Left lung (tissue), 10 donors: ENCODE measurements around the gene SAMD14. TPM values are rescaled to one million over a fixed set of nuclear protein-coding genes. Genes with fewer than 3 reads are reported as not detected.

Experiments
- ATAC-seq: fragments of 200-7000 bp; cut with Tn5 transposase; one replicate; pipeline ENCODE4 v1.9.1; 2020; ENCODE audit warnings: moderate library complexity
- DNase-seq, 4 donors: peaks; one replicate each; pipeline ENCODE4 v3.0.0-alpha.2; 2013 to 2020
- H3K27ac ChIP-seq, 2 donors: fragments of 200-600 bp; sonication (generic) in 1 of 2; one replicate each; pipeline versions ENCODE4 v1.5.0 to v1.8.0; 2020 to 2021
- H3K27me3 ChIP-seq, 2 donors: fragments of 200-600 bp; sonication (generic) in 1 of 2; one replicate each; pipeline versions ENCODE4 v1.5.0 to v1.8.0; 2020 to 2021
- H3K36me3 ChIP-seq, 2 donors: fragments of 200-600 bp; sonication (generic) in 1 of 2; one replicate each; pipeline versions ENCODE4 v1.5.0 to v1.8.0; 2020 to 2021
- H3K4me1 ChIP-seq, 2 donors: fragments of 200-600 bp; one replicate each; pipeline ENCODE4 v1.8.0; 2021
- H3K4me3 ChIP-seq, 2 donors: fragments of 200-600 bp; sonication (generic) in 1 of 2; one replicate each; pipeline versions ENCODE4 v1.5.0 to v1.8.0; 2020 to 2021; ENCODE audit warnings: mild to moderate bottlenecking in 1 of 2
- H3K9me3 ChIP-seq, 2 donors: fragments of 200-600 bp; sonication (generic) in 1 of 2; one replicate each; pipeline versions ENCODE4 v1.5.0 to v1.8.0; 2020 to 2021
- intact Hi-C, 2 donors: fragments of 100-400 bp; cut with DNase I; formaldehyde crosslinking; loops; one replicate each; pipeline versions ENCODE4 v1.11.2 to v1.14.2; 2022
- polyA plus RNA-seq, 6 donors: library from polyadenylated mRNA; unstranded; fragments of 120-200 nt; gene quantifications; one replicate each; pipeline ENCODE4 v1.2.1, GENCODE V29; 2013; ENCODE audit not compliant: insufficient read length in 6 of 6
- total RNA-seq, 2 donors: library from RNA; stranded (reverse); fragmentation: NEBNext Ultra II Directional; extraction: Animal tissue kit (Norgen Biotek cat#: 25700); gene quantifications; one replicate each; pipeline ENCODE4 v1.2.1, GENCODE V29; 2021
- TF ChIP-seq, protein P1 (sequence below), 2 donors: fragments of 200-600 bp; sonication (generic) in 1 of 2; IDR thresholded peaks; one replicate each; pipeline versions ENCODE4 v1.5.0 to v1.8.0; 2021; ENCODE audit warnings: antibody characterized with exemption in 2 of 2
- donor health status: DM: no; HTN: yes; CAD: no.
- donor health status: DM: no; HTN: no; CAD: no.

Gene SAMD14
- total and polyA plus RNA-seq, 8 donors, result 8.4 to 21.6 (median 15.8) TPM

DNA sequence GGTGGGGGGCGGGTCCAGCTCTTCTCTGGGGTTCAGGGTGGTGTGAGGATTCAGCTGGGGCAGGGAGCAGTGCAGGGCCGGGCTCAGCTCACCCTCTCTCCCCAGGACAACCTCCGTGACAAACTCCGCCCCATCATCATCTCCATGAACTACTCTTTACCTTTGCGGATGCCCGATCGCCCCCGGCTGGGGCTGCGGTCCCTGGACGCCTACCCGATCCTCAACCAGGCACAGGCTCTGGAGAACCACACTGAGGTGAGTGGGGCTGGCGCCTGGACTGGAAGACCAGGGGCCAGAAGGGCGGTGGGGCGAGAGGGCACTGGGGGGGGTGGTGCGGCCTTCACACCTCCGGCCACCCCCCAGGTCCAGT, 53.8 kb downstream of the SAMD14 start:
- Histone ChIP-seq H3K4me3 (no peak overlapping the region), H3K4me1 (no peaks in the 10 kb centered on the region), H3K27me3 (no peaks in the 10 kb centered on the region), H3K27ac (no peak overlapping the region), H3K9me3 (peaks cover 0 to 4% of the 10 kb centered on the region in 2 donors), H3K36me3 (peaks cover 0 to 92% of the 10 kb centered on the region in 2 donors)
- no peak for ATAC-seq
- intact Hi-C loops, result no loop called here
- TF ChIP-seq, protein P1, sequence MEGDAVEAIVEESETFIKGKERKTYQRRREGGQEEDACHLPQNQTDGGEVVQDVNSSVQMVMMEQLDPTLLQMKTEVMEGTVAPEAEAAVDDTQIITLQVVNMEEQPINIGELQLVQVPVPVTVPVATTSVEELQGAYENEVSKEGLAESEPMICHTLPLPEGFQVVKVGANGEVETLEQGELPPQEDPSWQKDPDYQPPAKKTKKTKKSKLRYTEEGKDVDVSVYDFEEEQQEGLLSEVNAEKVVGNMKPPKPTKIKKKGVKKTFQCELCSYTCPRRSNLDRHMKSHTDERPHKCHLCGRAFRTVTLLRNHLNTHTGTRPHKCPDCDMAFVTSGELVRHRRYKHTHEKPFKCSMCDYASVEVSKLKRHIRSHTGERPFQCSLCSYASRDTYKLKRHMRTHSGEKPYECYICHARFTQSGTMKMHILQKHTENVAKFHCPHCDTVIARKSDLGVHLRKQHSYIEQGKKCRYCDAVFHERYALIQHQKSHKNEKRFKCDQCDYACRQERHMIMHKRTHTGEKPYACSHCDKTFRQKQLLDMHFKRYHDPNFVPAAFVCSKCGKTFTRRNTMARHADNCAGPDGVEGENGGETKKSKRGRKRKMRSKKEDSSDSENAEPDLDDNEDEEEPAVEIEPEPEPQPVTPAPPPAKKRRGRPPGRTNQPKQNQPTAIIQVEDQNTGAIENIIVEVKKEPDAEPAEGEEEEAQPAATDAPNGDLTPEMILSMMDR (IDR thresholded peaks at IDR 0.05), result no peak
- no peak for DNase-seq

DNA sequence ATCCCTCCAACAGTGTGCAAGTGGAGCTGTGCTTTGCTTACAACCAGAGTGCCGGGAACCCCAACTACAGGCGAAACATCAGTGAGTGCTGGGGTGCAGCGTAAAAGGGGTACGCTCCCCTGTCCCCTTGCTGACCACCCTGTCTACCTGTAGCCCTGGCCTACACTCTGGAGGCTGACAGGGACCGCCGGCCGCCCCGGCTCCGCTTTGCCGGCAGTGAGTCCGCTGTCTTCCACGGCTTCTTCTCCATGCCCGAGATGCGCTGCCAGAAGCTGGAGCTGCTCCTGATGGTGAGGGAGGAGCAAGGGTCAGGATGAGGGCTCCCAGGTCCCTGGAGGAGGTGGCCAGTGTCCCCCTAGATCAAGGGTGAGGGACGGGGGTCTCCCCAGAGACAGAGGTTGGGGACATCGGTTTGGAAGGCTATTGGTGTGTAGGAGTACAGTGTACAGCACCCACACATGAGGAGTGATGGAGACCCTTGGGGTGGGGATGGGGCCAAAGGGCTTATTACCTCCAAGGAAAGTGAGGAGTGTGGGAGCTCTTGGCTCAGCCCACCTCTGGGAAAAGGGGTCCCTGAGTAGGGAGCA, 54.4 kb downstream of the SAMD14 start:
- TF ChIP-seq, protein P1 (IDR thresholded peaks at IDR 0.05), result no peak
- Histone ChIP-seq H3K27ac (no peak overlapping the region), H3K4me3 (no peak overlapping the region), H3K27me3 (no peaks in the 10 kb centered on the region), H3K9me3 (peaks cover 0 to 4% of the 10 kb centered on the region in 2 donors), H3K36me3 (peaks cover 0 to 92% of the 10 kb centered on the region in 2 donors), H3K4me1 (no peaks in the 10 kb centered on the region)
- ATAC-seq, result no peak
- intact Hi-C loops, result no loop called here
- no peak for DNase-seq

- TF ChIP-seq, protein P1 (IDR thresholded peaks at IDR 0.05), result no peak
- Histone ChIP-seq H3K4me1 (no peaks in the 10 kb centered on the region), H3K27me3 (no peaks in the 10 kb centered on the region), H3K4me3 (no peak overlapping the region), H3K27ac (no peak overlapping the region), H3K9me3 (peaks cover 0 to 4% of the 10 kb centered on the region in 2 donors), H3K36me3 (peaks cover 0 to 94% of the 10 kb centered on the region in 2 donors)
- ATAC-seq (no peak), DNase-seq (no peak)
- intact Hi-C loops, result no loop called here
Observed at GRCh38 chr17:50074227-50074626, 55.7 kb downstream of the SAMD14 start.

GRCh38 chr17:50072925-50073324, 57.0 kb downstream of the SAMD14 start:
- intact Hi-C loops, result no loop called here
- H3K27me3 ChIP-seq, result no peaks in the 10 kb centered on the region
- H3K27ac ChIP-seq, result no peak overlapping the region
- no peaks in the 10 kb centered on the region for H3K4me1 ChIP-seq
- TF ChIP-seq, protein P1 (IDR thresholded peaks at IDR 0.05), result no peak
- H3K9me3 ChIP-seq, result peaks cover 0 to 4% of the 10 kb centered on the region in 2 donors
- H3K36me3 ChIP-seq, result peaks cover 0 to 91% of the 10 kb centered on the region in 2 donors
- ATAC-seq (no peak), DNase-seq (no peak)
- H3K4me3 ChIP-seq, result no peak overlapping the region

DNA sequence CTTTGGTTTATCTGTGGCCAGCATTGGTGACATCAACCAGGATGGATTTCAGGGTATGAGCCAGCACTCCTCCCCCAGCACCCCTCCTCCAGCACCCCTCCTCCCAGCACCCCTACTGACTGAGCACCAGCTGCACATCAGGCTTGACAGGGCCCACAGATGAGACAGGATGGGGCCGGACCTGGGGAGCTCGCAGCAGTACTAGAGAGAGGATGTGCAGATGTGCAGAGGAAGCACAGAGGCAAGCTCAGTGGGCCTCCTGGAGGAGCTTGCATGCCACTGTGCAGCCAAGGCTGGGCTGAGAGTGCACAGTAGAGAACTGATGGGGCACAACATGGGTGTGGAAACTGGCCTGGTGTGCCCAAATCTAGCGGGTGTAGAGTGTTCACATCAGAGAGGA, 57.8 kb downstream of the SAMD14 start:
- Histone ChIP-seq H3K27me3 (no peaks in the 10 kb centered on the region), H3K4me1 (no peaks in the 10 kb centered on the region), H3K4me3 (no peak overlapping the region), H3K9me3 (peaks cover 0 to 4% of the 10 kb centered on the region in 2 donors), H3K27ac (no peak overlapping the region), H3K36me3 (peaks cover 0 to 91% of the 10 kb centered on the region in 2 donors)
- no peak for DNase-seq
- intact Hi-C loops, result no loop called here
- no peak for ATAC-seq
- TF ChIP-seq, protein P1 (IDR thresholded peaks at IDR 0.05), result no peak
